Psoas muscle (tissue), 8 donors: Measurements from ENCODE around the gene SPEM3. TPM values are rescaled to one million over a fixed set of nuclear protein-coding genes. Genes with fewer than 3 reads are reported as not detected.

ENCODE experiments used
- ATAC-seq, 4 donors: fragments of 200-7000 bp; cut with Tn5 transposase; one replicate each; pipeline ENCODE4 v1.9.1; 2020; ENCODE audit warnings: moderate library complexity in 3 of 4, mild to moderate bottlenecking in 2 of 4
- DNase-seq, 2 donors: peaks; one replicate each; pipeline ENCODE4 v3.0.0-alpha.2; 2020
- H3K27ac ChIP-seq: fragments of 200-600 bp; one replicate; pipeline ENCODE4 v1.8.0; 2022
- H3K27me3 ChIP-seq, 3 donors: fragments of 200-600 bp in 1 of 3; one replicate each; pipeline versions ENCODE4 v1.6.1 to v1.8.0; 2013 to 2022; ENCODE audit warnings: low read length in 2 of 3, mild to moderate bottlenecking in 2 of 3, moderate library complexity in 1 of 3; ENCODE audit not compliant: insufficient read depth in 3 of 3
- H3K36me3 ChIP-seq, 2 donors: fragments of 200-600 bp in 1 of 2; one replicate each; pipeline versions ENCODE4 v1.6.1 to v1.8.0; 2013 to 2022; ENCODE audit warnings: low read depth in 1 of 2, mild to moderate bottlenecking in 1 of 2, moderate library complexity in 1 of 2; ENCODE audit not compliant: insufficient read depth in 1 of 2
- H3K4me1 ChIP-seq: fragments of 200-600 bp; one replicate; pipeline ENCODE4 v1.8.0; 2022
- H3K4me3 ChIP-seq: fragments of 200-600 bp; one replicate; pipeline ENCODE4 v1.8.0; 2022; ENCODE audit warnings: mild to moderate bottlenecking
- H3K9me3 ChIP-seq: fragments of 200-600 bp; one replicate; pipeline ENCODE4 v1.8.0; 2022
- WGBS, 3 donors: extraction: QIAGEN DNeasy Blood & Tissue Kit; methylation state at CpG; one replicate each; pipeline versions ENCODE4 v1.1.6 to v1.1.7; 2013; 5-methylcytosine and 5-hydroxymethylcytosine counted together
- intact Hi-C, 2 donors: fragments of 100-400 bp; cut with DNase I; formaldehyde crosslinking; loops; one replicate each; pipeline versions ENCODE4 v1.11.0 to v1.14.2; 2022
- polyA plus RNA-seq, 3 donors: library from polyadenylated mRNA; stranded (reverse); fragments of 200-250 nt; gene quantifications; one replicate each; pipeline ENCODE4 v1.2.3, GENCODE V29; 2013
- total RNA-seq, 4 donors: library from RNA; stranded (reverse); fragmentation: NEBNext Ultra II Directional in 2 of 4; extraction: Animal tissue kit (Norgen Biotek cat#: 25700) in 2 of 4; gene quantifications; one replicate each; pipeline versions ENCODE4 v1.2.1 to v1.2.4, GENCODE V29; 2021 to 2023
- TF ChIP-seq, protein P1 (sequence below): fragments of 200-600 bp; IDR thresholded peaks from one replicate; pipeline ENCODE4 v1.8.0; 2022; ENCODE audit warnings: antibody characterized with exemption
- donor health status: healthy with polysubstance abuse.
- donor health status: DM: no; HTN: no; CAD: no; lungs with moderate emphysema.
- donor health status: Bipolar disorder and iron deficiency.
- donor health status: healthy.
- donor health status: DM: yes; HTN: yes; CAD: no.
- donor health status: DM: no; HTN: no; CAD: no.
- donor health status: DM: no; HTN: no; CAD: no.
- donor health status: DM: yes; HTN: yes; CAD: no.

Gene SPEM3
- total and polyA plus RNA-seq, 7 donors, result 0.01 TPM; not detected in 6

- TF ChIP-seq, protein P1, sequence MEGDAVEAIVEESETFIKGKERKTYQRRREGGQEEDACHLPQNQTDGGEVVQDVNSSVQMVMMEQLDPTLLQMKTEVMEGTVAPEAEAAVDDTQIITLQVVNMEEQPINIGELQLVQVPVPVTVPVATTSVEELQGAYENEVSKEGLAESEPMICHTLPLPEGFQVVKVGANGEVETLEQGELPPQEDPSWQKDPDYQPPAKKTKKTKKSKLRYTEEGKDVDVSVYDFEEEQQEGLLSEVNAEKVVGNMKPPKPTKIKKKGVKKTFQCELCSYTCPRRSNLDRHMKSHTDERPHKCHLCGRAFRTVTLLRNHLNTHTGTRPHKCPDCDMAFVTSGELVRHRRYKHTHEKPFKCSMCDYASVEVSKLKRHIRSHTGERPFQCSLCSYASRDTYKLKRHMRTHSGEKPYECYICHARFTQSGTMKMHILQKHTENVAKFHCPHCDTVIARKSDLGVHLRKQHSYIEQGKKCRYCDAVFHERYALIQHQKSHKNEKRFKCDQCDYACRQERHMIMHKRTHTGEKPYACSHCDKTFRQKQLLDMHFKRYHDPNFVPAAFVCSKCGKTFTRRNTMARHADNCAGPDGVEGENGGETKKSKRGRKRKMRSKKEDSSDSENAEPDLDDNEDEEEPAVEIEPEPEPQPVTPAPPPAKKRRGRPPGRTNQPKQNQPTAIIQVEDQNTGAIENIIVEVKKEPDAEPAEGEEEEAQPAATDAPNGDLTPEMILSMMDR, result no peak
- intact Hi-C loops, result no loop called here
- Histone ChIP-seq H3K4me3 (no peak overlapping the region), H3K27me3 (no peaks in the 10 kb centered on the region), H3K36me3 (no peaks in the 10 kb centered on the region), H3K4me1 (no peaks in the 10 kb centered on the region), H3K27ac (no peak overlapping the region), H3K9me3 (no peaks in the 10 kb centered on the region)
- DNase-seq, result no peak
- ATAC-seq, result no peak
- 61 to 66% (median 63%) methylated on average over 4 of the region's 4 CpGs for WGBS, 3 donors
These were observed 5.0 kb upstream of the SPEM3 start for GRCh38 chr17:7423679-7424078.

DNA sequence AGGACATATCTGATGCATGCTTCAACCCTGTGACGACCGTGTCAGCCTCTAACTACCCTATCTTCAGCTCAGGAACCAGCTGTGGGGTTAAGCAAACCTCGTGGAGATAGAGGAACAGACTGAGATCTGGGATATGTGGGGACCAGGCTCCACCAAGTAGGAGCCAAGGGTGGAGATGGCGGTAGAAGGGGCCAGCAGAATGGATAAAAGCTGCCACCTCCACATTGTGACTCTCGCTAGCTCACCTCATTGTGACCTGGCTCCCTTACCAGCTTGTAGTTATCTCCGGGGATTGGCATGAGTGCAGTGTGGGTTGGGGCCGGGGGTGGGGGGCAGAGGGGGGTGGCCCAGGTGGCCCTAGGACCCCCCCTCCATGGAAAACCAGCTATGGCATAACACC lies 3.3 kb upstream of the SPEM3 start, which contains the start of gene SPEM2:
Gene SPEM2 (plus strand): TSS at position 301 of the 400 bp plus-strand sequence. CDS start 73 bp downstream, at position 374.
- WGBS, 3 donors, result 75 to 87% (median 80%) methylated on average over 6 to 7 of the region's 7 CpGs
- Histone ChIP-seq H3K9me3 (no peaks in the 10 kb centered on the region), H3K27ac (no peak within 1 kb of the TSS), H3K27me3 (no peaks in the 10 kb centered on the region), H3K36me3 (no peaks in the 10 kb centered on the region), H3K4me1 (no peaks in the 10 kb centered on the region), H3K4me3 (no peak within 1 kb of the TSS)
- intact Hi-C loops, result no loop called here
- DNase-seq (no peak), ATAC-seq (no peak)
- TF ChIP-seq, protein P1, result no peak

DNA sequence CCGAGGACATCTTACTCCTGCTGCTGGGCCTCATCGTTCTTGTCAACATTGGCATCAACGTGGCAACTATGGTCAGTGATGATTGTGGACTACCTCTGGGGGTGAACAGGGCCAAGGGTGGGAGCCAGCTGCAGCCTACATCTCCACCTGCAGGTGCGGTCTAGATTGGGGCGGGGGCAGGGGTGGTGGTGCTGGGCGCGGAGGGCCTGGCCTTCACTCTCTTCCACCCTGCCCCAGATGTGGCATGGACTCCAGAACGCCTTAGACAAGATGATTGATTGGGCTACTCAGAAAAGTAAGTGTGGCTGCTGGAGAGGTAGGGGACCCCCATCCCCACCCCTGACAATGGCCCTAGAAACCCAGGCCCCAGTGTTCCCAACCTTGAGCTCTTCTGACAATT lies 2.9 kb upstream of the SPEM3 start:
- 84 to 91% (median 88%) methylated on average over 8 of the region's 8 CpGs for WGBS, 3 donors
- intact Hi-C loops, result no loop called here

GRCh38 chr17:7426203-7426863 lies 2.3 kb upstream of the SPEM3 start:
- TF ChIP-seq, protein P1, result no peak

More for the DNA sequence above, 2.9 kb upstream of the SPEM3 start:
- no peak overlapping the region for H3K4me3 ChIP-seq
- DNase-seq (no peak), ATAC-seq (no peak)
- H3K36me3 ChIP-seq, result no peaks in the 10 kb centered on the region
- TF ChIP-seq, protein P1, result no peak
- no peaks in the 10 kb centered on the region for H3K27me3 ChIP-seq
- no peaks in the 10 kb centered on the region for H3K4me1 ChIP-seq
- no peak overlapping the region for H3K27ac ChIP-seq
- no peaks in the 10 kb centered on the region for H3K9me3 ChIP-seq

More at GRCh38 chr17:7426203-7426863, 2.3 kb upstream of the SPEM3 start:
- WGBS, 3 donors, result 92 to 94% (median 93%) methylated on average over 33 of the region's 33 CpGs
- Histone ChIP-seq H3K4me3 (no peak overlapping the region), H3K4me1 (no peaks in the 10 kb centered on the region), H3K36me3 (no peaks in the 10 kb centered on the region), H3K27me3 (no peaks in the 10 kb centered on the region), H3K27ac (no peak overlapping the region), H3K9me3 (no peaks in the 10 kb centered on the region)
- ATAC-seq (no peak), DNase-seq (no peak)
- intact Hi-C loops, result no loop called here
